Measurements from ENCODE around the gene PCDH11Y. TPM values are rescaled to one million over a fixed set of nuclear protein-coding genes. Genes with fewer than 3 reads are reported as not detected.
"Not testable (repeated sequence)": the region's sequence is repeated elsewhere in the genome, so short reads cannot be mapped to it uniquely, and the experiment has no call there.

The PCDH11Y gene
- total RNA-seq = under 1 TPM in 2 of 3 donors, not detected in 1; 0.15 to 0.32 TPM

- H3K36me3 ChIP-seq; DNase-seq (ENCODE audit: low spot score in 2 of 2); intact Hi-C loops (cut with DNase I; ENCODE audit: low total_unique reads); H3K4me3 ChIP-seq; H3K9me3 ChIP-seq; H3K27me3 ChIP-seq; H3K4me1 ChIP-seq; H3K27ac ChIP-seq: not testable (repeated sequence)
Measured at GRCh38 chrY:5000057-5000456, at the start of gene PCDH11Y. Gene PCDH11Y, plus strand, starts transcription at chrY:5000296. Its CDS starts 56,804 bp downstream, at chrY:5057100.

- H3K36me3 ChIP-seq; H3K27me3 ChIP-seq; H3K4me3 ChIP-seq; intact Hi-C loops (cut with DNase I; ENCODE audit: low total_unique reads); H3K9me3 ChIP-seq; H3K27ac ChIP-seq; DNase-seq (ENCODE audit: low spot score in 2 of 2); H3K4me1 ChIP-seq: not testable (repeated sequence)
Measured at GRCh38 chrY:4967894-4968293, 32.2 kb upstream of the PCDH11Y start.

DNA sequence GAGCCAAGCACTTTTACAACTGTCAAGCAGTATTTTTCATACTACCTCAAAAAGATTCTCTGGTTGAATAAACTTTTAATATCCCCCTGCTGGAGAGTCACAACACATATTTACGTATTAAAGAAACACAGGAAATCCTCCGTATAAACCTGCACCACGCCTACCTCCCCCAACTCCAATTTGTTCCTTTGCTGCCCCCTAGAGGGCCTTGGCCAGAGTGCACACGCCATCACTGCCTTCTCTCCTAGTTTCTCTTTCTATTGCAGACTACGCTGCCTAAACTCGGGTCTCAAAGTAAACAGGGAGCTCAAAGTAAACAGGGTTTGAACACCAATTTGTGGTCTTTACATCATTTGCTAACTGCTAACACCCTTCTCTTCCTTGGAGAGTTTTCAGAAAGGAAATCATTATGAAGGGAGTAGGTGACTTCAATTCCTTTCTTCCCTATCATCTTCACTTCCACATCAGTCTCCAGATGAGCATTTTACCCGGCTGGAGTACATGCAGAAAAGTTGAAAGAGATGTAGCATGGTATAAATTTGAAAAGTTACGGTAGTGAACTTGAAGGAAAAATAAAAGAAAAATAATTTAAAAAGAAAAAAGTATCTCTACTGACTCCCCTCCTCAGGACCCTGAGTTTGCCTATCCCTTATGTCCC is 8.2 kb upstream of the PCDH11Y start:
- H3K27me3 ChIP-seq; H3K36me3 ChIP-seq; H3K4me1 ChIP-seq; intact Hi-C loops (cut with DNase I; ENCODE audit: low total_unique reads); H3K9me3 ChIP-seq; H3K27ac ChIP-seq; H3K4me3 ChIP-seq; DNase-seq (ENCODE audit: low spot score in 2 of 2): not testable (repeated sequence)

DNA sequence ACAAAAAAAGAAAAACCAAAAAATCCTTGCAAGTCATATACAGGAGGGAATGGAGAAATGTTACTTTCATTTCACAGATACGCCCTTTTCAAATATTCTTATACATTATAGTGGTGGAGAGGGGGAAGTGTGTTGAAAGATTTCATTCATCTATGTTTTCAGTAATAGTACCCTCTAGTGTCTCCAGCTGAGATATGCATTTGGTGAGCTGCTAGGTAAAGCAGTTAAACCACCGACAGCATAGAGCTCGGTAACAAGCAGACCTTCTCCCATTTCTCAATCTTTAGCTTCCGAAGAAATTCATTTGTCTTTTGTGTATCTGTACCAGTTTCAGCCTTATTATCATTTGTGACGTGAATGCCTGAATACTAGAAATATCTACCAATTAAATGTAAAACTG is 5.2 kb upstream of the PCDH11Y start:
- H3K4me1 ChIP-seq; H3K27me3 ChIP-seq; H3K27ac ChIP-seq; H3K9me3 ChIP-seq; H3K4me3 ChIP-seq; DNase-seq (ENCODE audit: low spot score in 2 of 2); H3K36me3 ChIP-seq; intact Hi-C loops (cut with DNase I; ENCODE audit: low total_unique reads): not testable (repeated sequence)

- H3K27ac ChIP-seq; H3K4me1 ChIP-seq; intact Hi-C loops (cut with DNase I; ENCODE audit: low total_unique reads); DNase-seq (ENCODE audit: low spot score in 2 of 2); H3K9me3 ChIP-seq; H3K36me3 ChIP-seq; H3K4me3 ChIP-seq; H3K27me3 ChIP-seq: not testable (repeated sequence)
Measured at GRCh38 chrY:5002476-5003184, 2.5 kb downstream of the PCDH11Y start.

- H3K27me3 ChIP-seq; H3K4me1 ChIP-seq; intact Hi-C loops (cut with DNase I; ENCODE audit: low total_unique reads); DNase-seq (ENCODE audit: low spot score in 2 of 2); H3K27ac ChIP-seq; H3K4me3 ChIP-seq; H3K9me3 ChIP-seq; H3K36me3 ChIP-seq: not testable (repeated sequence)
Measured at GRCh38 chrY:5038972-5039523, 39.0 kb downstream of the PCDH11Y start.

GRCh38 chrY:5083017-5083416 is 82.9 kb downstream of the PCDH11Y start:
- H3K4me1 ChIP-seq; DNase-seq (ENCODE audit: low spot score in 2 of 2); H3K4me3 ChIP-seq; H3K36me3 ChIP-seq; H3K27me3 ChIP-seq; H3K27ac ChIP-seq; intact Hi-C loops (cut with DNase I; ENCODE audit: low total_unique reads); H3K9me3 ChIP-seq: not testable (repeated sequence)

- H3K9me3 ChIP-seq; H3K27ac ChIP-seq; H3K4me3 ChIP-seq; H3K4me1 ChIP-seq; H3K36me3 ChIP-seq; DNase-seq (ENCODE audit: low spot score in 2 of 2); H3K27me3 ChIP-seq; intact Hi-C loops (cut with DNase I; ENCODE audit: low total_unique reads): not testable (repeated sequence)
Measured at GRCh38 chrY:5182998-5183397, 182.9 kb downstream of the PCDH11Y start.

GRCh38 chrY:5215116-5215515 is 215.0 kb downstream of the PCDH11Y start:
- H3K4me1 ChIP-seq; H3K27ac ChIP-seq; H3K4me3 ChIP-seq; H3K36me3 ChIP-seq; DNase-seq (ENCODE audit: low spot score in 2 of 2); H3K27me3 ChIP-seq; H3K9me3 ChIP-seq; intact Hi-C loops (cut with DNase I; ENCODE audit: low total_unique reads): not testable (repeated sequence)

DNA sequence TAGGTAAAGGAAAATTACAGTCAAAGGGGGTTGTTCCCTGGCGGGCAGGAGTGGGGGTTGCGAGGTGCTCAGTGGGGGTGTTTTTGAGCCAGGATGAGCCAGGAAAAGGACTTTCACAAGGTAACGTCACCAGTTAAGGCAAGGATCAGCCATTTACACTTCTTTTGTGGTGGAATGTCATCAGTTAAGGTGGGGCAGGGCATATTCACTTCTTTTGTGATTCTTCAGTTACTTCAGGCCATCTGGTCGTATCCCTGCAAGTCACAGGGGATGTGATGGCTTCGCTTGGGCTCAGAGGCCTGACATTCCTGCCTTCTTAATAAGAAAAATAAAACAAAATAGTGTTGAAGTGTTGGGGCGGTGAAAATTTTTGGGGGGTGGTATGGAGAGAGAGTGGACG is 324.8 kb downstream of the PCDH11Y start:
- H3K4me3 ChIP-seq; H3K4me1 ChIP-seq; H3K27ac ChIP-seq; H3K36me3 ChIP-seq; intact Hi-C loops (cut with DNase I; ENCODE audit: low total_unique reads); H3K9me3 ChIP-seq; DNase-seq (ENCODE audit: low spot score in 2 of 2); H3K27me3 ChIP-seq: not testable (repeated sequence)

DNA sequence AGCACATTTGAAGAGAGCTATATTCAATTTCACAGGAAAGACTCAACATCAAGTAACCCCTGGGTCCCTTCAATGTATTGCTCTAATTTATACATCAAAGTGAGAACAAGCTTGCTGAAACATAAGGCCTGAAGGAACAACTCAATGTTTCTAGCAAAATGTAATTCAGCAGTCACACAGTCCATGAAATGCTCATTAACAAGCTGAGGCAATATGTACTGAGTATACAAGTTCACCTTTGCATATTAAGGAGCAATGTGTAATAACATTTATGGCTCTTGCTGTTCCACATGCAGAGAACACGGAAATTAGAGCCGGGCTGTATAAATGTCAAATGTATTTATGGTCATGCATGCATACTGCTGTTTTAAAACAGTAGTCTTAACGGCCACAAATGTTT is 342.1 kb downstream of the PCDH11Y start:
- H3K36me3 ChIP-seq; H3K4me1 ChIP-seq; H3K27me3 ChIP-seq; DNase-seq (ENCODE audit: low spot score in 2 of 2); intact Hi-C loops (cut with DNase I; ENCODE audit: low total_unique reads); H3K9me3 ChIP-seq; H3K27ac ChIP-seq; H3K4me3 ChIP-seq: not testable (repeated sequence)

- H3K9me3 ChIP-seq; H3K27ac ChIP-seq; H3K36me3 ChIP-seq; intact Hi-C loops (cut with DNase I; ENCODE audit: low total_unique reads); H3K4me1 ChIP-seq; H3K27me3 ChIP-seq; DNase-seq (ENCODE audit: low spot score in 2 of 2); H3K4me3 ChIP-seq: not testable (repeated sequence)
Measured at GRCh38 chrY:5543705-5544104, 543.6 kb downstream of the PCDH11Y start.

- DNase-seq (ENCODE audit: low spot score in 2 of 2); H3K4me1 ChIP-seq; H3K27ac ChIP-seq; intact Hi-C loops (cut with DNase I; ENCODE audit: low total_unique reads); H3K36me3 ChIP-seq; H3K27me3 ChIP-seq; H3K4me3 ChIP-seq; H3K9me3 ChIP-seq: not testable (repeated sequence)
Measured at GRCh38 chrY:5638589-5638988, 638.5 kb downstream of the PCDH11Y start.

GRCh38 chrY:5679265-5679664 is 679.2 kb downstream of the PCDH11Y start:
- H3K27ac ChIP-seq; H3K4me3 ChIP-seq; H3K4me1 ChIP-seq; H3K9me3 ChIP-seq; H3K27me3 ChIP-seq; intact Hi-C loops (cut with DNase I; ENCODE audit: low total_unique reads); DNase-seq (ENCODE audit: low spot score in 2 of 2); H3K36me3 ChIP-seq: not testable (repeated sequence)

All from breast epithelium (tissue), 4 donors.